ENCODE measurements around the gene ADAMTS10.
"Not testable (repeated sequence)": the region's sequence is repeated elsewhere in the genome, so short reads cannot be mapped to it uniquely, and the experiment has no call there.

- TF ChIP-seq SP1 (IDR thresholded peaks at IDR 0.05; ENCODE audit: low read depth); EZH2 (IDR thresholded peaks at IDR 0.05); POLR2AphosphoS5 (IDR thresholded peaks at IDR 0.05; ENCODE audit: low read depth, low read length); ZNF274 (IDR thresholded peaks at IDR 0.05; ENCODE audit: low read depth, low read length); ELF1 (IDR thresholded peaks at IDR 0.05; ENCODE audit: borderline replicate concordance, low read depth); EZH2phosphoT487 (IDR thresholded peaks at IDR 0.05; ENCODE audit: borderline replicate concordance); SRF (IDR thresholded peaks at IDR 0.05; ENCODE audit: low read depth); FOSL1 (IDR thresholded peaks at IDR 0.05; ENCODE audit: low read depth); REST (IDR thresholded peaks at IDR 0.05; ENCODE audit: low read depth); POLR2A (IDR thresholded peaks at IDR 0.05; ENCODE audit: borderline replicate concordance, extremely low read depth, insufficient read depth, insufficient read length); CTCF (IDR thresholded peaks at IDR 0.05 in 2 of 3, conservative IDR thresholded peaks at IDR 0.05 in 1 of 3; ENCODE audit: borderline replicate concordance in 1 of 3, insufficient read depth in 1 of 3, low read depth in 2 of 3, low read length in 2 of 3): not testable (repeated sequence)
These were observed 26.6 kb upstream of the ADAMTS10 start for GRCh38 chr19:8637070-8637469.
